NT2/D1 (cell line): ENCODE results near the gene RNF146.

Experiments
- SUZ12 ChIP-seq: IDR thresholded peaks from 2 replicates; pipeline ENCODE4 v1.6.1; 2011; ENCODE audit not compliant: insufficient read length, insufficient read depth; ENCODE audit errors: extremely low read depth
- YY1 ChIP-seq: IDR thresholded peaks from 2 replicates; pipeline ENCODE4 v1.6.1; 2011; ENCODE audit not compliant: insufficient read length, insufficient read depth
- ZNF274 ChIP-seq: IDR thresholded peaks from 2 replicates; pipeline ENCODE4 v1.6.1; 2011; ENCODE audit warnings: mild to moderate bottlenecking, low read depth, low read length

- no peak for TF ChIP-seq SUZ12
- no peak for TF ChIP-seq ZNF274
- no peak for TF ChIP-seq YY1
Measured at GRCh38 chr6:127249621-127250020, 17.0 kb upstream of the RNF146 start.
